HL-60 (cell line): ENCODE results near the gene CHSY1.

Source experiments
- POLR2AphosphoS5 ChIP-seq: IDR thresholded peaks from 2 replicates; pipeline ENCODE4 v1.6.1; 2012; ENCODE audit warnings: low read depth
- SPI1 ChIP-seq: IDR thresholded peaks from 2 replicates; pipeline ENCODE4 v1.6.1; 2012; ENCODE audit warnings: low read depth, mild to moderate bottlenecking, borderline replicate concordance
- TF ChIP-seq, protein P1 (sequence below): IDR thresholded peaks from one replicate; pipeline ENCODE4 v1.5.1; 2011; ENCODE audit warnings: low read length, control low read depth, inconsistent platforms; ENCODE audit not compliant: insufficient read depth
- TF ChIP-seq, protein P2 (sequence below): IDR thresholded peaks from 2 replicates; pipeline ENCODE4 v1.6.1; 2012; ENCODE audit warnings: low read depth; ENCODE audit not compliant: insufficient replicate concordance

DNA sequence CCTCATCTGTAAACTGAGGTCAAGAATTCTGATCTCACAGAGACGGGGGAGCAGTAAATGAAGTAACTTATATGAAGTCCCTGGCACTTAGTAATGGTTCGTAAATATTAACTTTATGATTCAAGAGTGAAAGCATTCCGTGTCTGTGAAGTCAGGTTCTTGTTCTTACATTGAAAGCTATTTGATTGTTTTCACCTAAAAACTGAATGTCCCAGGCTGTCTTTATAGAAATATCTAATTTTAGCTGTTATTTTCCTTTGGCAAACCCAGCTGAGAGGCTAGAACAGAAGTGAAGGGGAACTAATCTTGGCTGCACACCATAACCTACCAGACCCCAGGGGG, 84.5 kb downstream of the CHSY1 start:
- TF ChIP-seq, protein P1, sequence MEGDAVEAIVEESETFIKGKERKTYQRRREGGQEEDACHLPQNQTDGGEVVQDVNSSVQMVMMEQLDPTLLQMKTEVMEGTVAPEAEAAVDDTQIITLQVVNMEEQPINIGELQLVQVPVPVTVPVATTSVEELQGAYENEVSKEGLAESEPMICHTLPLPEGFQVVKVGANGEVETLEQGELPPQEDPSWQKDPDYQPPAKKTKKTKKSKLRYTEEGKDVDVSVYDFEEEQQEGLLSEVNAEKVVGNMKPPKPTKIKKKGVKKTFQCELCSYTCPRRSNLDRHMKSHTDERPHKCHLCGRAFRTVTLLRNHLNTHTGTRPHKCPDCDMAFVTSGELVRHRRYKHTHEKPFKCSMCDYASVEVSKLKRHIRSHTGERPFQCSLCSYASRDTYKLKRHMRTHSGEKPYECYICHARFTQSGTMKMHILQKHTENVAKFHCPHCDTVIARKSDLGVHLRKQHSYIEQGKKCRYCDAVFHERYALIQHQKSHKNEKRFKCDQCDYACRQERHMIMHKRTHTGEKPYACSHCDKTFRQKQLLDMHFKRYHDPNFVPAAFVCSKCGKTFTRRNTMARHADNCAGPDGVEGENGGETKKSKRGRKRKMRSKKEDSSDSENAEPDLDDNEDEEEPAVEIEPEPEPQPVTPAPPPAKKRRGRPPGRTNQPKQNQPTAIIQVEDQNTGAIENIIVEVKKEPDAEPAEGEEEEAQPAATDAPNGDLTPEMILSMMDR, result no peak
- TF ChIP-seq SPI1 (no peak), POLR2AphosphoS5 (no peak)
- TF ChIP-seq, protein P2, sequence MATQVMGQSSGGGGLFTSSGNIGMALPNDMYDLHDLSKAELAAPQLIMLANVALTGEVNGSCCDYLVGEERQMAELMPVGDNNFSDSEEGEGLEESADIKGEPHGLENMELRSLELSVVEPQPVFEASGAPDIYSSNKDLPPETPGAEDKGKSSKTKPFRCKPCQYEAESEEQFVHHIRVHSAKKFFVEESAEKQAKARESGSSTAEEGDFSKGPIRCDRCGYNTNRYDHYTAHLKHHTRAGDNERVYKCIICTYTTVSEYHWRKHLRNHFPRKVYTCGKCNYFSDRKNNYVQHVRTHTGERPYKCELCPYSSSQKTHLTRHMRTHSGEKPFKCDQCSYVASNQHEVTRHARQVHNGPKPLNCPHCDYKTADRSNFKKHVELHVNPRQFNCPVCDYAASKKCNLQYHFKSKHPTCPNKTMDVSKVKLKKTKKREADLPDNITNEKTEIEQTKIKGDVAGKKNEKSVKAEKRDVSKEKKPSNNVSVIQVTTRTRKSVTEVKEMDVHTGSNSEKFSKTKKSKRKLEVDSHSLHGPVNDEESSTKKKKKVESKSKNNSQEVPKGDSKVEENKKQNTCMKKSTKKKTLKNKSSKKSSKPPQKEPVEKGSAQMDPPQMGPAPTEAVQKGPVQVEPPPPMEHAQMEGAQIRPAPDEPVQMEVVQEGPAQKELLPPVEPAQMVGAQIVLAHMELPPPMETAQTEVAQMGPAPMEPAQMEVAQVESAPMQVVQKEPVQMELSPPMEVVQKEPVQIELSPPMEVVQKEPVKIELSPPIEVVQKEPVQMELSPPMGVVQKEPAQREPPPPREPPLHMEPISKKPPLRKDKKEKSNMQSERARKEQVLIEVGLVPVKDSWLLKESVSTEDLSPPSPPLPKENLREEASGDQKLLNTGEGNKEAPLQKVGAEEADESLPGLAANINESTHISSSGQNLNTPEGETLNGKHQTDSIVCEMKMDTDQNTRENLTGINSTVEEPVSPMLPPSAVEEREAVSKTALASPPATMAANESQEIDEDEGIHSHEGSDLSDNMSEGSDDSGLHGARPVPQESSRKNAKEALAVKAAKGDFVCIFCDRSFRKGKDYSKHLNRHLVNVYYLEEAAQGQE, result no peak
